H1 (cell line): ENCODE data around the gene CDK9. TPM values are rescaled to one million over a fixed set of nuclear protein-coding genes. Genes with fewer than 3 reads are reported as not detected.
A peak's percentile ranks its signal among the peaks of the same experiment; 100 is the strongest.

Source experiments
- CTBP2 ChIP-seq: IDR thresholded peaks from 2 replicates; pipeline ENCODE4 v1.7.0; 2011; ENCODE audit warnings: borderline replicate concordance, mild to moderate bottlenecking, moderate library complexity, mixed read lengths, low read length; ENCODE audit not compliant: insufficient read depth, insufficient read length
- KDM4A ChIP-seq: IDR thresholded peaks from one replicate; pipeline ENCODE4 v1.7.1; 2012; ENCODE audit warnings: low read depth, mild to moderate bottlenecking, moderate library complexity, low read length, inconsistent platforms; ENCODE audit not compliant: severe bottlenecking
- RAD21 ChIP-seq, 2 experiments: IDR thresholded peaks in 1 of 2; conservative IDR thresholded peaks in 1 of 2; 2 replicates each; pipeline ENCODE4 v1.6.1; 2011; ENCODE audit warnings: low read depth in 2 of 2, low read length in 2 of 2, improper control_type of control experiment in 1 of 2, inconsistent platforms in 1 of 2, mild to moderate bottlenecking in 1 of 2, moderate library complexity in 1 of 2
- SIN3A ChIP-seq, 2 experiments: IDR thresholded peaks in 1 of 2; conservative IDR thresholded peaks in 1 of 2; 2 replicates each; pipeline ENCODE4 v1.6.1; 2011 to 2012; ENCODE audit warnings: low read length in 2 of 2, improper control_type of control experiment in 1 of 2, low read depth in 1 of 2, mild to moderate bottlenecking in 1 of 2
- SIX5 ChIP-seq: IDR thresholded peaks from 2 replicates; pipeline ENCODE4 v1.6.1; 2011; ENCODE audit warnings: mild to moderate bottlenecking, low read depth, low read length
- USF2 ChIP-seq: IDR thresholded peaks from 2 replicates; pipeline ENCODE4 v1.6.1; 2011; ENCODE audit warnings: low read length, improper control_type of control experiment
- YY1 ChIP-seq: IDR thresholded peaks from 2 replicates; pipeline ENCODE4 v1.6.1; 2011; ENCODE audit warnings: low read depth, mild to moderate bottlenecking, low read length
- polyA plus RNA-seq, 7 experiments: library from polyadenylated mRNA; depleted of rRNA in 3 of 7; stranded (reverse) in 5 of 7; unstranded in 2 of 7; fragments of >200 nt in 5 of 7; fragments of 200-250 nt in 2 of 7; gene quantifications; 1 replicate in 5 of 7; 2 replicates in 1 of 7; 4 replicates in 1 of 7; pipeline versions ENCODE4 v1.2.1 to v1.2.3, GENCODE V29; 2011 to 2013; ENCODE audit warnings: missing spikeins in 2 of 7, mixed read lengths in 2 of 7
- total RNA-seq: library from RNA; stranded (reverse); fragmentation: NEBNext Ultra II Directional; extraction: Animal tissue kit (Norgen Biotek cat#: 25700); gene quantifications from 2 replicates; pipeline ENCODE4 v1.2.1, GENCODE V29; 2021
- TF ChIP-seq, protein P1 (sequence below): fragments of 300-600 bp; sonication (generic); IDR thresholded peaks from 2 replicates; pipeline ENCODE4 v1.7.1; 2012; ENCODE audit warnings: low read length, moderate library complexity, mild to moderate bottlenecking, inconsistent platforms; ENCODE audit not compliant: insufficient replicate concordance

The CDK9 gene
- total and polyA plus RNA-seq, 2 of the 8 experiments (the other 6 are each of a cell fraction or from before 2014, with no cell fraction given), result 69.1 to 87.5 TPM

DNA sequence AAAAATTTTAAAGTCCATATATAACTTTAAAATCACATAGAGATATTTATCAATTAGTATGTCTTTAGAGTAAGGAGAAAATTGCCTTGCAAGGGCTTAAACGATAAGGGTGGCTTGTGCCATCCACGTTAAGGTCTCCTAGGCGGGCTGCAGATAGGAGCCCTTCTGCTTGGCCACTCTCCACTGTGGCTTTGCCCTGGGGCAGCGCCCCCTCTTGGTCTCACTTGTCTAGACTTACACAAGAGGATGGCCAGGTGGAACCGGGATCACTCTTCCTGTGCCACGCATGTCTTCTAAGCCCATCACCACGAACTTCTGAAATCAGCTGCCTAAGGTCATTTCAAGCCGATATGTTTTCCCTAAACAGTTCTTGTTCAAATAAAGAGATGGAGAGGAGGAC, 19.8 kb downstream of the CDK9 start (continued):
- TF ChIP-seq, protein P1, sequence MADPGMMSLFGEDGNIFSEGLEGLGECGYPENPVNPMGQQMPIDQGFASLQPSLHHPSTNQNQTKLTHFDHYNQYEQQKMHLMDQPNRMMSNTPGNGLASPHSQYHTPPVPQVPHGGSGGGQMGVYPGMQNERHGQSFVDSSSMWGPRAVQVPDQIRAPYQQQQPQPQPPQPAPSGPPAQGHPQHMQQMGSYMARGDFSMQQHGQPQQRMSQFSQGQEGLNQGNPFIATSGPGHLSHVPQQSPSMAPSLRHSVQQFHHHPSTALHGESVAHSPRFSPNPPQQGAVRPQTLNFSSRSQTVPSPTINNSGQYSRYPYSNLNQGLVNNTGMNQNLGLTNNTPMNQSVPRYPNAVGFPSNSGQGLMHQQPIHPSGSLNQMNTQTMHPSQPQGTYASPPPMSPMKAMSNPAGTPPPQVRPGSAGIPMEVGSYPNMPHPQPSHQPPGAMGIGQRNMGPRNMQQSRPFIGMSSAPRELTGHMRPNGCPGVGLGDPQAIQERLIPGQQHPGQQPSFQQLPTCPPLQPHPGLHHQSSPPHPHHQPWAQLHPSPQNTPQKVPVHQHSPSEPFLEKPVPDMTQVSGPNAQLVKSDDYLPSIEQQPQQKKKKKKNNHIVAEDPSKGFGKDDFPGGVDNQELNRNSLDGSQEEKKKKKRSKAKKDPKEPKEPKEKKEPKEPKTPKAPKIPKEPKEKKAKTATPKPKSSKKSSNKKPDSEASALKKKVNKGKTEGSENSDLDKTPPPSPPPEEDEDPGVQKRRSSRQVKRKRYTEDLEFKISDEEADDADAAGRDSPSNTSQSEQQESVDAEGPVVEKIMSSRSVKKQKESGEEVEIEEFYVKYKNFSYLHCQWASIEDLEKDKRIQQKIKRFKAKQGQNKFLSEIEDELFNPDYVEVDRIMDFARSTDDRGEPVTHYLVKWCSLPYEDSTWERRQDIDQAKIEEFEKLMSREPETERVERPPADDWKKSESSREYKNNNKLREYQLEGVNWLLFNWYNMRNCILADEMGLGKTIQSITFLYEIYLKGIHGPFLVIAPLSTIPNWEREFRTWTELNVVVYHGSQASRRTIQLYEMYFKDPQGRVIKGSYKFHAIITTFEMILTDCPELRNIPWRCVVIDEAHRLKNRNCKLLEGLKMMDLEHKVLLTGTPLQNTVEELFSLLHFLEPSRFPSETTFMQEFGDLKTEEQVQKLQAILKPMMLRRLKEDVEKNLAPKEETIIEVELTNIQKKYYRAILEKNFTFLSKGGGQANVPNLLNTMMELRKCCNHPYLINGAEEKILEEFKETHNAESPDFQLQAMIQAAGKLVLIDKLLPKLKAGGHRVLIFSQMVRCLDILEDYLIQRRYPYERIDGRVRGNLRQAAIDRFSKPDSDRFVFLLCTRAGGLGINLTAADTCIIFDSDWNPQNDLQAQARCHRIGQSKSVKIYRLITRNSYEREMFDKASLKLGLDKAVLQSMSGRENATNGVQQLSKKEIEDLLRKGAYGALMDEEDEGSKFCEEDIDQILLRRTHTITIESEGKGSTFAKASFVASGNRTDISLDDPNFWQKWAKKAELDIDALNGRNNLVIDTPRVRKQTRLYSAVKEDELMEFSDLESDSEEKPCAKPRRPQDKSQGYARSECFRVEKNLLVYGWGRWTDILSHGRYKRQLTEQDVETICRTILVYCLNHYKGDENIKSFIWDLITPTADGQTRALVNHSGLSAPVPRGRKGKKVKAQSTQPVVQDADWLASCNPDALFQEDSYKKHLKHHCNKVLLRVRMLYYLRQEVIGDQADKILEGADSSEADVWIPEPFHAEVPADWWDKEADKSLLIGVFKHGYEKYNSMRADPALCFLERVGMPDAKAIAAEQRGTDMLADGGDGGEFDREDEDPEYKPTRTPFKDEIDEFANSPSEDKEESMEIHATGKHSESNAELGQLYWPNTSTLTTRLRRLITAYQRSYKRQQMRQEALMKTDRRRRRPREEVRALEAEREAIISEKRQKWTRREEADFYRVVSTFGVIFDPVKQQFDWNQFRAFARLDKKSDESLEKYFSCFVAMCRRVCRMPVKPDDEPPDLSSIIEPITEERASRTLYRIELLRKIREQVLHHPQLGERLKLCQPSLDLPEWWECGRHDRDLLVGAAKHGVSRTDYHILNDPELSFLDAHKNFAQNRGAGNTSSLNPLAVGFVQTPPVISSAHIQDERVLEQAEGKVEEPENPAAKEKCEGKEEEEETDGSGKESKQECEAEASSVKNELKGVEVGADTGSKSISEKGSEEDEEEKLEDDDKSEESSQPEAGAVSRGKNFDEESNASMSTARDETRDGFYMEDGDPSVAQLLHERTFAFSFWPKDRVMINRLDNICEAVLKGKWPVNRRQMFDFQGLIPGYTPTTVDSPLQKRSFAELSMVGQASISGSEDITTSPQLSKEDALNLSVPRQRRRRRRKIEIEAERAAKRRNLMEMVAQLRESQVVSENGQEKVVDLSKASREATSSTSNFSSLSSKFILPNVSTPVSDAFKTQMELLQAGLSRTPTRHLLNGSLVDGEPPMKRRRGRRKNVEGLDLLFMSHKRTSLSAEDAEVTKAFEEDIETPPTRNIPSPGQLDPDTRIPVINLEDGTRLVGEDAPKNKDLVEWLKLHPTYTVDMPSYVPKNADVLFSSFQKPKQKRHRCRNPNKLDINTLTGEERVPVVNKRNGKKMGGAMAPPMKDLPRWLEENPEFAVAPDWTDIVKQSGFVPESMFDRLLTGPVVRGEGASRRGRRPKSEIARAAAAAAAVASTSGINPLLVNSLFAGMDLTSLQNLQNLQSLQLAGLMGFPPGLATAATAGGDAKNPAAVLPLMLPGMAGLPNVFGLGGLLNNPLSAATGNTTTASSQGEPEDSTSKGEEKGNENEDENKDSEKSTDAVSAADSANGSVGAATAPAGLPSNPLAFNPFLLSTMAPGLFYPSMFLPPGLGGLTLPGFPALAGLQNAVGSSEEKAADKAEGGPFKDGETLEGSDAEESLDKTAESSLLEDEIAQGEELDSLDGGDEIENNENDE, result no peak
- no peak for TF ChIP-seq USF2
- TF ChIP-seq CTBP2, result no peak
- TF ChIP-seq KDM4A, result no peak
- TF ChIP-seq RAD21 (IDR thresholded peaks at IDR 0.05 in 1 of 2, conservative IDR thresholded peaks at IDR 0.05 in 1 of 2; ENCODE audit: low read depth in 2 of 2, low read length in 2 of 2), result peak; percentile 42 to 59
- TF ChIP-seq SIN3A (conservative IDR thresholded peaks at IDR 0.05 in 1 of 2, IDR thresholded peaks at IDR 0.05 in 1 of 2; ENCODE audit: low read depth in 1 of 2, low read length in 2 of 2), result 0 out of 4 replicates have a peak, but pooled peaks of 1 of the 2 experiments have one; percentile 32
- TF ChIP-seq SIX5, result no peak
- TF ChIP-seq YY1, result 0 out of 2 replicates have a peak, but pooled peaks have one; percentile 19
